Caki2 (cell line): ENCODE data around the gene LGALS9C. TPM values are rescaled to one million over a fixed set of nuclear protein-coding genes. Genes with fewer than 3 reads are reported as not detected.
"Not testable (repeated sequence)": the region's sequence is repeated elsewhere in the genome, so short reads cannot be mapped to it uniquely, and the experiment has no call there.

Source experiments
- DNase-seq: peaks from one replicate; pipeline ENCODE4 v3.0.0-alpha.2; 2015; ENCODE audit warnings: low read depth
- in situ Hi-C: cut with HindIII; loops from 2 replicates; pipeline ENCODE4 v1.10.0; 2016; ENCODE audit warnings: low sequenced_read_pairs, low pct_unique_long_range_greater_than_20kb, mixed read lengths
- total RNA-seq: library from RNA; depleted of rRNA; stranded (reverse); fragments of >200 nt; shearing (Covaris generic); gene quantifications from 2 replicates; pipeline ENCODE4 v1.2.3, GENCODE V29; 2014; ENCODE audit warnings: low replicate concordance

Gene LGALS9C
- total RNA-seq, 1 experiment from 2014 or later: not detected

GRCh38 chr17:18473967-18474366 is 2.6 kb upstream of the LGALS9C start:
- DNase-seq, in situ Hi-C loops: not testable (repeated sequence)

- in situ Hi-C loops, DNase-seq: not testable (repeated sequence)
These were observed 1.8 kb upstream of the LGALS9C start for GRCh38 chr17:18474754-18475153.

- DNase-seq, in situ Hi-C loops: not testable (repeated sequence)
These were observed 778 bp downstream of the LGALS9C start for GRCh38 chr17:18477367-18477766.

GRCh38 chr17:18478362-18478761 is 1.8 kb downstream of the LGALS9C start:
- DNase-seq, in situ Hi-C loops: not testable (repeated sequence)

GRCh38 chr17:18478977-18479595 is 2.5 kb downstream of the LGALS9C start:
- in situ Hi-C loops, DNase-seq: not testable (repeated sequence)

GRCh38 chr17:18481775-18482174 is 5.2 kb downstream of the LGALS9C start:
- in situ Hi-C loops, DNase-seq: not testable (repeated sequence)

- DNase-seq, in situ Hi-C loops: not testable (repeated sequence)
These were observed 9.4 kb downstream of the LGALS9C start for GRCh38 chr17:18485936-18486464.

GRCh38 chr17:18487633-18488032 is 11.0 kb downstream of the LGALS9C start:
- DNase-seq, in situ Hi-C loops: not testable (repeated sequence)

- in situ Hi-C loops, DNase-seq: not testable (repeated sequence)
These were observed 12.0 kb downstream of the LGALS9C start for GRCh38 chr17:18488622-18489021.

GRCh38 chr17:18490016-18490415 is 13.4 kb downstream of the LGALS9C start:
- DNase-seq, in situ Hi-C loops: not testable (repeated sequence)

GRCh38 chr17:18492712-18493480 is 16.3 kb downstream of the LGALS9C start:
- DNase-seq, in situ Hi-C loops: not testable (repeated sequence)

- in situ Hi-C loops, DNase-seq: not testable (repeated sequence)
These were observed 17.7 kb downstream of the LGALS9C start for GRCh38 chr17:18494250-18494768.

GRCh38 chr17:18497044-18497443 is 20.5 kb downstream of the LGALS9C start:
- in situ Hi-C loops: not testable (repeated sequence)

GRCh38 chr17:18499100-18499499 is 22.5 kb downstream of the LGALS9C start:
- in situ Hi-C loops, DNase-seq: not testable (repeated sequence)

More at GRCh38 chr17:18497044-18497443, 20.5 kb downstream of the LGALS9C start:
- DNase-seq: not testable (repeated sequence)

- DNase-seq, in situ Hi-C loops: not testable (repeated sequence)
These were observed 23.2 kb downstream of the LGALS9C start for GRCh38 chr17:18499756-18500155.

- DNase-seq, in situ Hi-C loops: not testable (repeated sequence)
These were observed 23.7 kb downstream of the LGALS9C start for GRCh38 chr17:18500281-18500680.

- DNase-seq, in situ Hi-C loops: not testable (repeated sequence)
These were observed 24.2 kb downstream of the LGALS9C start for GRCh38 chr17:18500816-18501215.

GRCh38 chr17:18503221-18503620 is 26.6 kb downstream of the LGALS9C start:
- DNase-seq, in situ Hi-C loops: not testable (repeated sequence)

GRCh38 chr17:18507729-18508128 is 31.1 kb downstream of the LGALS9C start:
- in situ Hi-C loops, DNase-seq: not testable (repeated sequence)
